Measurements from ENCODE around the gene NOVA2.

The NOVA2 gene

DNA sequence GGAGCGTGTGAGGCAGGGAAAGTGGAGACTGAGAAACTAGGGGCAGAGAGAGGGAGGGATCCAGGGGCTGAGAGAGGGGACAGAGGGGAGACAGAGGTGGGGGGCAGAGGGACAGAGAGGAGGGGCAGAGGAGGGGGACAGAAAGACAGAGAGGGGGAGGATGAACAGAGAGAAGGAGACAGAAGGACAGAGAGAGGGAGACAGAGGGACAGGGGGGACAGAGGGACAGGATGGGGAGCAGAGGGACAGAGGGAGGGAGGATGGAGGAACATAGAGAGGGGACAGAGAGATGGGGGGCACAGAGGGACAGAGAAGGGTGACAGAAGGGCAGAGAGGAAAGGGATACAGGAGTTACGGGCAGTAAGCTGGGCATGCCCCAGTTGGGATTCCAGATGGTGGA is 44.4 kb downstream of the NOVA2 start:
- DNase-seq (ENCODE audit: low read depth, low spot score): no peak
- H3K4me3 ChIP-seq (ENCODE audit: low read depth, low read length): no peak overlapping the region
- POLR2A ChIA-PET: interaction anchor here (0.7 kb wide), 1 partner anchor 76 kb away, joined by 5 read pairs; no protein-coding TSS in a partner anchor
- CTCF ChIA-PET: no interaction called here
- TF ChIP-seq, protein P1, sequence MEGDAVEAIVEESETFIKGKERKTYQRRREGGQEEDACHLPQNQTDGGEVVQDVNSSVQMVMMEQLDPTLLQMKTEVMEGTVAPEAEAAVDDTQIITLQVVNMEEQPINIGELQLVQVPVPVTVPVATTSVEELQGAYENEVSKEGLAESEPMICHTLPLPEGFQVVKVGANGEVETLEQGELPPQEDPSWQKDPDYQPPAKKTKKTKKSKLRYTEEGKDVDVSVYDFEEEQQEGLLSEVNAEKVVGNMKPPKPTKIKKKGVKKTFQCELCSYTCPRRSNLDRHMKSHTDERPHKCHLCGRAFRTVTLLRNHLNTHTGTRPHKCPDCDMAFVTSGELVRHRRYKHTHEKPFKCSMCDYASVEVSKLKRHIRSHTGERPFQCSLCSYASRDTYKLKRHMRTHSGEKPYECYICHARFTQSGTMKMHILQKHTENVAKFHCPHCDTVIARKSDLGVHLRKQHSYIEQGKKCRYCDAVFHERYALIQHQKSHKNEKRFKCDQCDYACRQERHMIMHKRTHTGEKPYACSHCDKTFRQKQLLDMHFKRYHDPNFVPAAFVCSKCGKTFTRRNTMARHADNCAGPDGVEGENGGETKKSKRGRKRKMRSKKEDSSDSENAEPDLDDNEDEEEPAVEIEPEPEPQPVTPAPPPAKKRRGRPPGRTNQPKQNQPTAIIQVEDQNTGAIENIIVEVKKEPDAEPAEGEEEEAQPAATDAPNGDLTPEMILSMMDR (IDR thresholded peaks at IDR 0.05; ENCODE audit: insufficient read depth, low read length, missing control alignments): no peak

DNA sequence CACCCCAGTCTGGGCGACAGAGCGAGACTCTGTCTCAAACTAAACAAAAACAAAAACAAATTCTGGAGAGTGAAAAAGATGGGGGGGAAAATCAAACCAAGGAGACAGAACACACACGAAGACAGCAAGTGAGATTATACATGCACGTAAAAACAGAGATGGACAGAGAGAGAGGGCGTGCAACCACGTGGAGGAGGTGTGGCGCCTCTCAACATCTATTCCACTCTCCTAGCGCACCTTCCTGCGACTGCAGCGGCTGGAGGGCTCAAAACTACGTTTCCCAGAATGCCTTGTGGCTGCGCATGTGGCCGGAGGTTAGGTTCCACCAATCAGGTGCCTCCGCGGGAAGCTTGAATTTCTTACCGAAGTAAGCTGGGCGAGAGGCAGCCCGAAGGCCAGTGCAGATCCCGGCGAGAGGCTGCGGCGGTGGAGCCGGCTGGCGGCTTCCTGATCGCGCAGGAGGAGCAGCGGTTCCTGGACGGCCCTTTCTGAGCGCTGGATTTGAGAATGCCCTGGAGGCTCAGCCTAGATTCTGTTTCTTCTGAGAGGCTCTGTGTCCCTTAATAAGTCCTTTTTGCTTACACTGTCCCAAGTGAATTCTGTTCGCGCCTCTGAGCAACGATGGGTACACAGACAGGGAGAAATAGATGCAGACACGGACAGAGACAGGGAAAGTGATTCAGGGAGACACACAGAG is 46.0 kb downstream of the NOVA2 start:
- TF ChIP-seq, protein P1 (IDR thresholded peaks at IDR 0.05; ENCODE audit: insufficient read depth, low read length, missing control alignments): no peak
- DNase-seq (ENCODE audit: low read depth, low spot score): peak; percentile 14
- ChIA-PET CTCF (interaction anchor here (1.4 kb wide), 1 partner anchor 101 kb away, joined by 3 read pairs; no protein-coding TSS in a partner anchor), POLR2A (interaction anchor here (0.6 kb wide), 1 partner anchor 25 kb away, joined by 3 read pairs; no protein-coding TSS in a partner anchor)
- H3K4me3 ChIP-seq (ENCODE audit: low read depth, low read length): peak overlapping the region; percentile 29

DNA sequence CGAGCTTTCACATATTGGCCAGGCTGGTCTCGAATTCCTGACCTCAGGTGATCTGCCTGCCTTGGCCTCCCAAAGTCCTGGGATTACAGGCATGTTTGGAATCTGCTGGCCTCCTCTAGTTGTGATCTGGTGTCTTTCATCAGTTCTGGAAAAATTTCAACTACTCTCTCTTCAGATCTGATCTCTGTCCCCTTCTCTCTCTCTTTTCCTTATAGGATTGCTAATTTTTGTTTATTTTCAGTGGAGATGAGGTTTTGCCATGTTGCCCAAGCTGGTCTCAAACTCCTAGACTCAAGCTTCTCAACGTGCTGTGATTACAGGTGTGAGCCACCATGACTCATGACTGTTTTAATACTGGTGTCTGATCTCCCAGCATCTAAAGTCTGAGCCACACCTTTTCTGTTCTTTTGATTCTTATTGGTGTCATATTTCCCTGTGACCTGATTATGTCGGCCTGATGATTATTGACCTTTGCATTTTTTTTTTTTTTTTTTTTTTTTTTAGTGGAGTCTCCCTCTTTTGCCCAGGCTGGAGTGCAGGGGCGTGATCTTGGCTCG is 48.7 kb downstream of the NOVA2 start:
- no peak for DNase-seq (ENCODE audit: low read depth, low spot score)
- TF ChIP-seq, protein P1 (IDR thresholded peaks at IDR 0.05; ENCODE audit: insufficient read depth, low read length, missing control alignments): no peak
- ChIA-PET CTCF (no interaction called here), POLR2A (no interaction called here)
- H3K4me3 ChIP-seq (ENCODE audit: low read depth, low read length): no peak overlapping the region

DNA sequence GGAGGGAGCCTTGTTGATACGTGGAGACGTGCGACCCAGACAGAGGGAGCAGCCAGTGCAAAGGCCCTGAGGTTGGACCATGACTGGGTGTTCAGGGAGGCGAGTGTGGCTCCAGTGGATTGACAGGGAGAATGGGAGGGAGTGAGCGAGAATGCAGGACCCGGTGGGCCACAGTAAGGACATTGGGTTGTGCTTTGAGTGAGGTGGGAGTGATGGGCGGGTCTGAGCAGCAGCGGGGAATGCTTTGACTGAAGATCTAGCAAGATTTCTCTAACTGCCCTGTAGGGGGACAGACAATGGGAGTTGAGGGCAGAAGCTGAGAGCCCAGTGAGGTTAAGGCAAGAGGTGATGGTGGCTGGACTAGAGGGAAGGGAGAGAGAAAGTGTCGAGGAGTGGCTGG is 51.4 kb downstream of the NOVA2 start:
- TF ChIP-seq, protein P1 (IDR thresholded peaks at IDR 0.05; ENCODE audit: insufficient read depth, low read length, missing control alignments): peak; percentile 8

DNA sequence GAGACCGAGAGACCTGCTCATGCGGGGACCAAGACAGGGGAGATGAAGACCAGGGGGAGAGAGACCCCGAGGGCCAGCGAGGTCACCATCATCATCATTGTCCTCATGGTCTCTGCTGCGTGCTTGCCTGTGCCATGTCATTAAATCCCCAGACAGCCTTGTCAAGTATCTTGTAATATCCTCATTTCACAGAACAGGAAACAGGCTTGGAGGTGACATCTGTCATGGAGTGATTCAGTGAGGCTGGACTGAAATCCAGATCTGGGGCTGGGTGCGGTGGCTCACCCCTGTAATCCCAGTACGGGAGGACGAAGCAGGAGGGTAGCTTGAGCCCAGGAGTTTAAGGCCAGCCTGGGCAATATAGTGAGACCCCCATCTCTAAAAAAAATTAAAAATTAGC is 53.2 kb downstream of the NOVA2 start:
- no peak overlapping the region for H3K4me3 ChIP-seq (ENCODE audit: low read depth, low read length)
- no peak for DNase-seq (ENCODE audit: low read depth, low spot score)
- TF ChIP-seq, protein P1 (IDR thresholded peaks at IDR 0.05; ENCODE audit: insufficient read depth, low read length, missing control alignments): no peak
- ChIA-PET CTCF (no interaction called here), POLR2A (no interaction called here)

More for the DNA sequence above, 51.4 kb downstream of the NOVA2 start:
- DNase-seq (ENCODE audit: low read depth, low spot score): no peak
- H3K4me3 ChIP-seq (ENCODE audit: low read depth, low read length): no peak overlapping the region
- CTCF ChIA-PET: no interaction called here
- POLR2A ChIA-PET: no interaction called here

DNA sequence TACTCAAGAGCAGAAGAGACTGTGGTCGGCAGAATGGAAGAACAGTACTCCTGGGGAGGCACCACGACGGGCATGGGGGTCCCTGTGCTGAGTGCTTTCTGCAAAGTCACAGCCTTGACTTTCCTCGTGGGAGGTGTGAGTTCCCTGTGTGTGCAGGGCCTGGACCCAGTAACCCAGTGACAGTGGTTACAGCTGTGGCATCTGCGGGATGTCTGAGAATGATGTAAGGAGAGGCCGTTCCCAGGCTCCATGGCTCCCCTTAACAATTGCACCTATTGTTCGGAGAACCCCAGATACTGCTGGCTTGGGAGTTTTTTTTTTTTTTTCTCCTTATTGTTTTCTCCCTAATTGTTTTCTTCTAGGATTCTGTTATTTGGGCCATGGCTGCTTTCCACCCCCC is 54.0 kb downstream of the NOVA2 start:
- ChIA-PET CTCF (interaction anchor here (1.5 to 2.0 kb wide), 2 partner anchors 16 to 103 kb away, joined by 4 read pairs; no protein-coding TSS in a partner anchor), POLR2A (no interaction called here)
- H3K4me3 ChIP-seq (ENCODE audit: low read depth, low read length): no peak overlapping the region
- TF ChIP-seq, protein P1 (IDR thresholded peaks at IDR 0.05; ENCODE audit: insufficient read depth, low read length, missing control alignments): no peak
- no peak for DNase-seq (ENCODE audit: low read depth, low spot score)

Measured in AG04449 (cell line).